Central memory CD4-positive, alpha-beta T cell (primary cell): ENCODE measurements around the gene TMEM252.

ENCODE experiments used
- DNase-seq: peaks from one replicate; pipeline ENCODE4 v3.0.0; 2022

Gene TMEM252

GRCh38 chr9:68541568-68541967, 885 bp upstream of the TMEM252 start:
- DNase-seq: no peak

- DNase-seq: no peak
These were observed 2.5 kb downstream of the TMEM252 start for GRCh38 chr9:68538200-68538599.

- no peak for DNase-seq
These were observed 3.1 kb downstream of the TMEM252 start for GRCh38 chr9:68537616-68537880.

- no peak for DNase-seq
These were observed 3.6 kb downstream of the TMEM252 start for GRCh38 chr9:68536876-68537615.

- DNase-seq: no peak
These were observed 7.0 kb downstream of the TMEM252 start for GRCh38 chr9:68533678-68534077.

- DNase-seq: no peak
These were observed 8.6 kb downstream of the TMEM252 start for GRCh38 chr9:68532131-68532530.

GRCh38 chr9:68530618-68531017, 10.1 kb downstream of the TMEM252 start:
- no peak for DNase-seq

GRCh38 chr9:68523367-68523936, 17.2 kb downstream of the TMEM252 start:
- no peak for DNase-seq

- DNase-seq: no peak
These were observed 17.7 kb downstream of the TMEM252 start for GRCh38 chr9:68522954-68523353.

- no peak for DNase-seq
These were observed 18.6 kb downstream of the TMEM252 start for GRCh38 chr9:68522131-68522530.

GRCh38 chr9:68515326-68516017, 25.2 kb downstream of the TMEM252 start:
- no peak for DNase-seq

- no peak for DNase-seq
These were observed 26.7 kb downstream of the TMEM252 start for GRCh38 chr9:68513981-68514380.

- DNase-seq: no peak
These were observed 27.3 kb downstream of the TMEM252 start for GRCh38 chr9:68513385-68513784.

- no peak for DNase-seq
These were observed 31.0 kb downstream of the TMEM252 start for GRCh38 chr9:68509689-68510088.

- DNase-seq: no peak
These were observed 32.1 kb downstream of the TMEM252 start for GRCh38 chr9:68508547-68508946.

GRCh38 chr9:68507806-68508145, 32.9 kb downstream of the TMEM252 start:
- DNase-seq: no peak

- no peak for DNase-seq
These were observed 33.4 kb downstream of the TMEM252 start for GRCh38 chr9:68507130-68507805.

GRCh38 chr9:68506551-68506950, 34.1 kb downstream of the TMEM252 start:
- DNase-seq: no peak

- no peak for DNase-seq
These were observed 34.8 kb downstream of the TMEM252 start for GRCh38 chr9:68505681-68506409.

- DNase-seq: no peak
These were observed 38.4 kb downstream of the TMEM252 start for GRCh38 chr9:68502279-68502678.

- DNase-seq: no peak
These were observed 40.0 kb downstream of the TMEM252 start for GRCh38 chr9:68500457-68501381.

- no peak for DNase-seq
These were observed 41.9 kb downstream of the TMEM252 start for GRCh38 chr9:68498816-68499215.
